GM21423 (cell line): Measurements from ENCODE around the gene ANKH.

Experiments
- ATAC-seq: cut with Tn5 transposase; IDR thresholded peaks from one replicate; pipeline ENCODE4 v1.9.1; 2021; ENCODE audit warnings: mild to moderate bottlenecking, moderate library complexity; ENCODE audit not compliant: unreplicated experiment

Gene ANKH

DNA sequence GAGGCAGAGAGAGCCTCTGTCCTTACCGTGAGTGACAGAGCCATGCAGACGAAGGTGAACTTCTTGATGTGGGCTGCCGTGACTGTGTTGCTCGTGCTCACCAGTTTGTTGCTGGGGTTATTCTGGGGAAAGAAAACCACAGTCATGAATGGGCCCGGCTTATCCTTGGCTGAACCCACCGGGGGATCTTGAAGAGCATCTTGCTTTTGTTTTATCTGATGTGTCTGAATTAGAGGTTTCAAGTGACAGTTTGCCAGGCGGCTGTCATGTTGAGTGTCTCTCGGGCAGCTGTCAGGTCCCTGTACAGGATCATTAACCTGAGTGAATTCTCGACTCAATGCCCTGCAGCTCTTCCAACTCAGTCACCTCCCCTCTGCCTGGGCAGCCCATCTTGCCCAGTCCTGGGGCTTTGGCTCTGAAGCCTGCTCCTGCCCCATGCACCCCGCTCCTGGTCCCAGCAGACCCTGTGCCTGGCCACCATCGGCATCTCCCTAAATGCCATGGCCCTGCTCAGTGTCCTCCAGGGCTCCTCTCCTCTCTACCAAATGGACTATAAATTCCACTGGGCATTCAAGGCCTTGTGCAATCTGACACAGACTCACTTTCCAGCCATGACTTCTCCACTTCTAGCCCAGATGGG is 129.7 kb downstream of the ANKH start:
- ATAC-seq, result no peak

DNA sequence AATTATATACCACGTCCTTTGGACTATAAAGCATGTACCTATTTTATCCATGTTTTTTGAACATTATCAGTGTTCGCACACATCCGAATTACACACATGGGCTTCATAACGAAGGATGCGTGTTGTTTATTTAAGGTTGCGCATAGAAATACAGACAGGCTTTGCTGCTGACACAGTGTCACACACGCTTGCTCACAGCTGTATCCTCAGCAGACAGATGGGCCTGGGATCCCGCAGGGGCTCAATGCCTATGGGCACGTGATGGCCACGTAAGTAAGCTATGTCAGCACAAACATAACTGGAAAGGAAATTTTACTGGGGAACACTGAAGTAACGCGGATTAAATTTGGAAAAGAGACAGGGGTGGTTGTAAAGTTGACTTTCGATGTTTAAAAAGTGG is 130.4 kb downstream of the ANKH start:
- ATAC-seq, result no peak

DNA sequence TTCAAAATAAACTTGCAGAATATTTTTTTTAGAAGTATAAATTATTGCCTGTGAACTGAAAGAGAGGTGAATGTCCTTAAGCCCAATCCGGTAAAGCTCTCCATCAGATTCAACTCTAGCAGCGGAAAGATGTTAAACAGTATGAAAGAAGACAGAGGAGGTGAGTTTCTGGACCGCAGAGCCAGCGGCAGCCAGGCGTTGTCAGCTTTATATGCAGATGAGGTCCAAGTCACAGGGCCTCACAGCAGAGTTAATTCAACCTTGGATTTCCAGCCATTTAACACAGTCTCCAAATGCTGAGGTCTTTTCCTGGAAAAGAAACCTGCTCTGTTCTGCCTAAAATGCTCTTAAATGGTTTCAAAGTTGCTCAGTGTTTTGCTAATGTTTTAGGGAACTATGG is 131.6 kb downstream of the ANKH start:
- no peak for ATAC-seq

DNA sequence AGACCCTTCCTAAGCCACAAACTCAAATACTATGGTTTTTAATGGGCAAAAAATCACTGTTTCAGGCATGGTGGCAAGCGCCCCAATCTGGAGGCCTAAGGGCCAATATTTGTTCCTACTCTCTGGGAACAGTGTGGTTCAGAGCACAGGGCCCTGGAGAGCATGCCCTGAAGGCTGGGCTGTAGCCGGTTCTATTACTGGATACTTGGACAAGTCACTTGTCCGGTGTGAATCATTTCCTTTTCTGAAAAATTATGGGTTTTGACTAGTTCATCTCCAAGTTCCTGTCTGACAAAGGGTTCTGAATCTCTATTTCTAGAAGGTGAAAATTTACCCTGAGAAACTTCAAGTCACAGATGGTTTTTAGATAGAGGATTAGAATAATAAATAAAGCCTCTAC is 132.0 kb downstream of the ANKH start:
- no peak for ATAC-seq

- ATAC-seq, result no peak
Measured at GRCh38 chr5:14738050-14738449, 133.5 kb downstream of the ANKH start.

- no peak for ATAC-seq
Measured at GRCh38 chr5:14737291-14737690, 134.3 kb downstream of the ANKH start.

- ATAC-seq, result no peak
Measured at GRCh38 chr5:14735944-14736343, 135.6 kb downstream of the ANKH start.

GRCh38 chr5:14734396-14734795 is 137.2 kb downstream of the ANKH start:
- ATAC-seq, result no peak

DNA sequence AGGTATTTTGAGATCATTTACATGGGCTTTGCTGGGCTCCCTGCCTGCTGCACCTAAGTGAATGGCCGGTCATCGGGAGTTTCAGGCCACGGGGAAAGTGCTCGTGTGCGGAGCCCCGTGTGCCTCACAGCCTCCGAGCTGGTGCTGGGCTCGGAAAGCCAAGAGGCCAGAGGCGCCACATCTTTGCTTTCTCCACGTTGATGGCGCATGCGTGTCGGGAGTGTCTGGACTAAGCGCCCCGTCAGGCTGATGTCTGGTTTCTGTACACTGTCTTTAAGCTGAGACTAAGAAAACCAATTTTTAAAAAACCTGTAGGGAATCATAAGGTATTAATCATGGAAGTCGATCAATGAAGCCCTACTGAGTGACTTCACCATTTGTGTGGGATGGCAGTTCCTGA is 137.9 kb downstream of the ANKH start:
- no peak for ATAC-seq

DNA sequence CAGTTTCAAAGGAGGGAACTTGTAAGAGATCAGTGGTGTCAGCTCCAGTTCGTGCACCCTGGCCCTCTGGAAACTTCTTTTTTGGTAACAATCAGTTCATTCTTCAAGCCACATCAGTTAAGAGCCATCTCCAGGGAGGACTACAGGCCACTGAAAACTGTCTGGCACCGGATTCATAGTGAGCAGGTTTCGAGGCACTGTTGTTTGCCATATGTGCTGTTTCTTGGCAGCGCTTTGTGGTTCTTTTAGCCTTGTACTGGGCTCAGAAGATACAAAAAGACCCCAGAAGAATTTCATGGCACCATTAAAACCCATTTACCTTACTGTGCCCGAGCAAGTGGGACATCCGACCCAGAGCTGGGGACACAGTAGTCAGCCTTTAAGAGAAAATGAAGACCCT is 138.6 kb downstream of the ANKH start:
- no peak for ATAC-seq

- ATAC-seq, result no peak
Measured at GRCh38 chr5:14730881-14731280, 140.7 kb downstream of the ANKH start.

GRCh38 chr5:14730466-14730865 is 141.1 kb downstream of the ANKH start:
- no peak for ATAC-seq

GRCh38 chr5:14729448-14730385 is 141.9 kb downstream of the ANKH start:
- ATAC-seq, result no peak

GRCh38 chr5:14728459-14728938 is 143.1 kb downstream of the ANKH start:
- no peak for ATAC-seq

DNA sequence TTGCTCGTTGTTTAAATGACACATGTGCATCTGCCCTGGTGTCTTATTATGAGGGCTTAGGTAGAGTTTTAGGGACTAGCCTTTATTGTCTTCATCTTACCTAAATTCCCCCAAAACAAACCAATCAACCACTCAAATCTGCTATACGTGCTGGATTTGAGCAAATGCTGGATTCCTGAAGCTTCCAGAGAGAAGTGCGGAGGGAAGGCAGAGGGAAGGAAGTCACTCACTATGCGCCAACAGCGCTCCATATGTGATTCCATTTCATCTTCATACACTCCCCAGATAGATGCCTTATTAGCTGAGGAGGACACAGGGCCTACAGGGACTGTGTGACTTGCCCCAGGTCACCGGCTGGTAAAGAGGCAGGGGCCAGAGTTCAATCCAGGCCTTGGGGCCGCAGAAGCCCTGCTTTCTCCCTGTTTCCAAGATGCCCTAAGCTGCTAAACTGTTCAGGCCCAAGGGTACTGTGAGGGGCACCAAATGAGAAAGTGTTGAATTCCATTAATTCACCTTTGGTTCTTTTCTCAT is 143.6 kb downstream of the ANKH start:
- ATAC-seq, result no peak

- ATAC-seq, result peak; percentile 60
Measured at GRCh38 chr5:14727428-14727865, 144.1 kb downstream of the ANKH start.

GRCh38 chr5:14726066-14726838 is 145.3 kb downstream of the ANKH start:
- ATAC-seq, result no peak

DNA sequence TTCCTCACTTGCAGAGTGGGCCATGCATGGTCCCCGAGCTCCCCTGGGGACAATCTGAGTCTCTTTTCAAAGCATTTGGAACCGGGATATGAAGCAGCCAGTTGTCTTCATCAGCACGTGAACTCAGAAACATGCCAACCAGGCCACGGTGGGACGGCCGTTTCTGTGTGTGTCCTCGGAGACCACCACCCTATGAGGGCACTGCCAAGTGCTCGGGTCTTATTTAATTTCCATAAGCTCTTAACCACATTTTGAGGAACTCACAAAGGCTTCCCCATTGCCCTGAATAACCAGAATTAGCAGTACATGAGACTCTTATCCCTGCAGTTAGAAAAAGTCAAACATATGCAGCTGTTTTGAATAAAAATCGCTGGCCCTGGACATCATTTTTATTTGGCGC is 146.9 kb downstream of the ANKH start:
- no peak for ATAC-seq

DNA sequence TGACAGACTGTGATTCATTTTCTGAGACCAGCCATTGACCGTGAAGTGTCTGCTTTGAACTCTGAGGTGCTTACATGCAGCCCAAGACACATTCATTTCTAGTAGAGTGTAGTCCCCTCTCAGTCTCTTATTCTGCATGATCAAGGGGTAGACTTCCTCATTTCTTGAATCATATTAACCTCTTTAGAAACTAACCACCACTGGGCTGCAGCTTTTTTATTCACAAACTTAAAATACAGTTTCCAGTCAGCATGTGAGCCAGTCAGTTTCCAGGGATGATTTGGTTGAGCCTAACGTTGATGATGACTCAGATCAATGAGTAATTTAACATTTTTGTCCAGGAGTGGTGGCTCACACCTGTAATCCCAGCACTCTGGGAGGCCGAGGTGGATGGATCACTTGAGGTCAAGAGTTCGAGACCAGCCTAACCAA is 147.9 kb downstream of the ANKH start:
- no peak for ATAC-seq

DNA sequence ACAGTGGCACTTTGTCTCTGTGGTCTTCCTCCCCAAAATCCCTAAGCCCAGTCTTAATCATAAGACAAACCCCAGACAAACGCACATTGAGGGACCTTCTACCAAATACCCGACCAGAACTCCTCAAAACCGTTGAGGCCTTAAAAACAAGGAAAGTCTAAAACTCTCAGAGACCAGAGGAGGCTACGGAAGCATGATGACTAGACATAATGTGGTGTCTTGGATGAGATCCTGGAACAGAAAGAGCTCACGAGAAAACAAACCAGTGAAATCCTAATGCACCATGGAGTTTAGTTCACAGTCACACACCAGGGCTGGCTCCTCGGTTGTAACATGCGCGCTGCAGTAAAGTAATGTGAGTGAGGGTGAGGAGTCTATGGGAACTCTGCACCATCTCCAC is 148.7 kb downstream of the ANKH start:
- no peak for ATAC-seq
